Measurements from ENCODE around the gene ALDOC. TPM values are rescaled to one million over a fixed set of nuclear protein-coding genes. Genes with fewer than 3 reads are reported as not detected.

ALDOC gene
- total RNA-seq, 1 experiment from 2014 or later: 17.7 TPM

DNA sequence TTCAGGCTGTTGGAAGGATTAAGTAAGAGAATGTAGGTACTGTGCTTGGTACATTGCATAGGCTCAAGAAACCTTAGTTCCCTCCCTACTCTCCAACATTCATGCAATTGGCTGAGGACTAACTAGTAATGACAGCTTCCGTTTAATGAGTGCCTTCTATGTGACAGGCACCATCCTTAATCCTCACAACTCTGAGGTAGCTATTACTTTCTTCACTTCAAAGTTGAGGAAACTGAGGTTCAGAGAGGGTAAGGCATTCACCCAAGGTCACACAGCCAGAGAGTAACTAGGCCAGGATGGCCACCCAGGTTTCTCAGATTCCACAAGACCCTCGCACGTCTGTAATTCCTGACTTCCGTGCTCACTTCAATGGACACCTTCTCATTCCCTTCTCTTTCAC, 46.4 kb downstream of the ALDOC start:
- no TSS peak for BruUV-seq (replicated peaks)
- H3K4me3 ChIP-seq (ENCODE audit: low read depth, low read length): no peak overlapping the region
- Mint-ChIP-seq H3K4me3 (ENCODE audit: unreplicated experiment) (no peak overlapping the region), H3K36me3 (ENCODE audit: insufficient read depth, unreplicated experiment) (no peaks in the 10 kb centered on the region), H3K27me3 (ENCODE audit: insufficient read depth, unreplicated experiment) (no peaks in the 10 kb centered on the region), H3K4me1 (ENCODE audit: low read depth, unreplicated experiment) (peaks cover 3% of the 10 kb centered on the region), H3K27ac (ENCODE audit: unreplicated experiment) (no peak overlapping the region), H3K9me3 (ENCODE audit: unreplicated experiment) (no peaks in the 10 kb centered on the region)
- no peaks in the 10 kb centered on the region for H3K36me3 ChIP-seq (ENCODE audit: control insufficient read depth, insufficient read depth, low read length)
- no peaks in the 10 kb centered on the region for H3K9me3 ChIP-seq
- intact Hi-C loops (cut with micrococcal nuclease; ENCODE audit: unreplicated experiment): no loop called here
- TF ChIP-seq, protein P1, sequence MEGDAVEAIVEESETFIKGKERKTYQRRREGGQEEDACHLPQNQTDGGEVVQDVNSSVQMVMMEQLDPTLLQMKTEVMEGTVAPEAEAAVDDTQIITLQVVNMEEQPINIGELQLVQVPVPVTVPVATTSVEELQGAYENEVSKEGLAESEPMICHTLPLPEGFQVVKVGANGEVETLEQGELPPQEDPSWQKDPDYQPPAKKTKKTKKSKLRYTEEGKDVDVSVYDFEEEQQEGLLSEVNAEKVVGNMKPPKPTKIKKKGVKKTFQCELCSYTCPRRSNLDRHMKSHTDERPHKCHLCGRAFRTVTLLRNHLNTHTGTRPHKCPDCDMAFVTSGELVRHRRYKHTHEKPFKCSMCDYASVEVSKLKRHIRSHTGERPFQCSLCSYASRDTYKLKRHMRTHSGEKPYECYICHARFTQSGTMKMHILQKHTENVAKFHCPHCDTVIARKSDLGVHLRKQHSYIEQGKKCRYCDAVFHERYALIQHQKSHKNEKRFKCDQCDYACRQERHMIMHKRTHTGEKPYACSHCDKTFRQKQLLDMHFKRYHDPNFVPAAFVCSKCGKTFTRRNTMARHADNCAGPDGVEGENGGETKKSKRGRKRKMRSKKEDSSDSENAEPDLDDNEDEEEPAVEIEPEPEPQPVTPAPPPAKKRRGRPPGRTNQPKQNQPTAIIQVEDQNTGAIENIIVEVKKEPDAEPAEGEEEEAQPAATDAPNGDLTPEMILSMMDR (IDR thresholded peaks at IDR 0.05; ENCODE audit: insufficient read depth in 1 of 2, low read depth in 1 of 2, low read length in 1 of 2, severe bottlenecking in 1 of 2, unreplicated experiment in 1 of 2): no peak
- POLR2A ChIA-PET: no interaction called here
- DNase-seq: no peak
- H3K27me3 ChIP-seq (replicated peaks; ENCODE audit: control insufficient read depth, insufficient read depth, low read length): no peaks in the 10 kb centered on the region
- H3K4me1 ChIP-seq: peaks cover 20% of the 10 kb centered on the region
- CTCF ChIA-PET: no interaction called here

DNA sequence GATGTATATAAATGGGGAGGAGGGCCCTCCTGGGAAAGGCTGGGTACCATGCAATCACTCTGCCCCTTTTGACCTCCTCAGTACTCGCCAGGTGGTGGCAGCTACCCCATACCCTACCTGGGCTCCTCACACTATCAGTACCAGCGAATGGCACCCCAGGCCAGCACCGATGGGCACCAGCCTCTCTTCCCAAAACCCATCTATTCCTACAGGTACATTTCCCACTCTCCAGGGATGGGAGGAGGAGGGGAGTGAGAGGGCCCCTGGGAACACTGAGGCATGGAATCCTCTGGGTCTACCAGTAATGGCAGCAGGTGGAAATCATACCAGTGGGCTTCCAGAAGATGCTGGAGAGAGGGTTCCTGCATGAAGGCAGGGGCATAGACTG, 47.7 kb downstream of the ALDOC start:
- H3K27me3 Mint-ChIP-seq (ENCODE audit: insufficient read depth, unreplicated experiment): no peaks in the 10 kb centered on the region
- Histone ChIP-seq H3K36me3 (ENCODE audit: control insufficient read depth, insufficient read depth, low read length) (no peaks in the 10 kb centered on the region), H3K4me3 (ENCODE audit: low read depth, low read length) (no peak overlapping the region), H3K4me1 (peaks cover 33% of the 10 kb centered on the region), H3K27me3 (replicated peaks; ENCODE audit: control insufficient read depth, insufficient read depth, low read length) (no peaks in the 10 kb centered on the region), H3K9me3 (no peaks in the 10 kb centered on the region)
- TF ChIP-seq, protein P1 (IDR thresholded peaks at IDR 0.05; ENCODE audit: insufficient read depth in 1 of 2, low read depth in 1 of 2, low read length in 1 of 2, severe bottlenecking in 1 of 2, unreplicated experiment in 1 of 2): no peak
- H3K4me1 Mint-ChIP-seq (ENCODE audit: low read depth, unreplicated experiment): peaks cover 16% of the 10 kb centered on the region
- POLR2A ChIA-PET: no interaction called here
- CTCF ChIA-PET: no interaction called here
- no peak overlapping the region for H3K27ac Mint-ChIP-seq (ENCODE audit: unreplicated experiment)
- H3K36me3 Mint-ChIP-seq (ENCODE audit: insufficient read depth, unreplicated experiment): peaks cover 7% of the 10 kb centered on the region
- DNase-seq: no peak
- intact Hi-C loops (cut with micrococcal nuclease; ENCODE audit: unreplicated experiment): no loop called here
- no TSS peak for BruUV-seq (replicated peaks)
- no peak overlapping the region for H3K4me3 Mint-ChIP-seq (ENCODE audit: unreplicated experiment)
- H3K9me3 Mint-ChIP-seq (ENCODE audit: unreplicated experiment): no peaks in the 10 kb centered on the region

DNA sequence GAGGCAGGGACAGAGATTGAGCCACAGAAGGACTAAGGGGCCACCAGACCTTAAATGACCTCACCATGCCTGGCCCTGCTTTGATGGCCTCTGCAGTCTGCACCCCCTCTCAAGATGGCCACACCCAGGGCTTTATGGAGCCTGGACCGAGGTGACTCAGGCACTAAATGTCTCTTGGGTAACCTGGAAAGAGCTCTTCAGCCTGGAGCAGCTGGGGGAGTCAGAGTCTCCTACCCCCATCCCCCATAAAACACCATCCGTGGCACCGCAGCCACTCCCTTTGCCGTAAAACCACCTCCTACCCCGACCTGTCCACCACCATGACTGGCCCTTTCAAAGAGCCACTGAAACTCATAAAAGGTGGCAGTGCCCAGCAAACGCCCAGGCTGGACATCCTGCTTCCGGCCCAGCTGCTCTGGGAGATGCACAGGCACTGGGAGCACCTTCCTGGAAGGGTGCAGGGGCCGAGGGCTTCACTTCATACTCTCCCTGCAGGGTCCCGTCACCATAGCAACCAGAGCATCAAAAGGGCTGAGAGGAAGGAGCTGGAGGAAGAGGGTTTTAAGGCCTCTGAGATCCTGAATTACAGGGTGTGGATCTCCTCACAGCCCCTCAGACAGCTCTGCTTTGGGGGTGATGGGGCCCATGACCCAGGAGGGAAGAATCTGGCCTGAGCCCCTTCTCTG, 48.2 kb downstream of the ALDOC start:
- Mint-ChIP-seq H3K4me1 (ENCODE audit: low read depth, unreplicated experiment) (peaks cover 21% of the 10 kb centered on the region), H3K27me3 (ENCODE audit: insufficient read depth, unreplicated experiment) (no peaks in the 10 kb centered on the region), H3K27ac (ENCODE audit: unreplicated experiment) (no peak overlapping the region), H3K36me3 (ENCODE audit: insufficient read depth, unreplicated experiment) (peaks cover 7% of the 10 kb centered on the region), H3K9me3 (ENCODE audit: unreplicated experiment) (no peaks in the 10 kb centered on the region), H3K4me3 (ENCODE audit: unreplicated experiment) (no peak overlapping the region)
- no peak overlapping the region for H3K4me3 ChIP-seq (ENCODE audit: low read depth, low read length)
- peaks cover 37% of the 10 kb centered on the region for H3K4me1 ChIP-seq
- intact Hi-C loops (cut with micrococcal nuclease; ENCODE audit: unreplicated experiment): no loop called here
- DNase-seq: no peak
- TF ChIP-seq, protein P1 (IDR thresholded peaks at IDR 0.05; ENCODE audit: insufficient read depth in 1 of 2, low read depth in 1 of 2, low read length in 1 of 2, severe bottlenecking in 1 of 2, unreplicated experiment in 1 of 2): no peak
- ChIA-PET POLR2A (no interaction called here), CTCF (no interaction called here)
- no peaks in the 10 kb centered on the region for H3K9me3 ChIP-seq
- no peaks in the 10 kb centered on the region for H3K36me3 ChIP-seq (ENCODE audit: control insufficient read depth, insufficient read depth, low read length)
- H3K27me3 ChIP-seq (replicated peaks; ENCODE audit: control insufficient read depth, insufficient read depth, low read length): no peaks in the 10 kb centered on the region
- BruUV-seq (replicated peaks): no TSS peak

Data from Caco-2 (cell line).